ENCODE measurements around the gene CEP131. TPM values are rescaled to one million over a fixed set of nuclear protein-coding genes. Genes with fewer than 3 reads are reported as not detected.

Gene CEP131
- total RNA-seq, 2 donors from 2014 or later = 4.9 to 5.7 TPM

- intact Hi-C loops (cut with DNase I) = loop anchor here (2.0 to 5.0 kb wide), 2 partner anchors 97 to 100 kb away; no protein-coding TSS in a partner anchor
- no peak for DNase-seq
Measured at GRCh38 chr17:81241648-81242420, 19.1 kb upstream of the CEP131 start.

GRCh38 chr17:81241203-81241602, 18.4 kb upstream of the CEP131 start:
- intact Hi-C loops (cut with DNase I) = loop anchor here in 1 of 2 donors (5.0 kb wide), 1 partner anchor 99 kb away; no protein-coding TSS in a partner anchor
- DNase-seq (no peak), ATAC-seq (no peak)

More at GRCh38 chr17:81241648-81242420, 19.1 kb upstream of the CEP131 start:
- ATAC-seq = no peak

- ATAC-seq (no peak), DNase-seq (no peak)
- intact Hi-C loops (cut with DNase I) = loop anchor here in 1 of 2 donors (5.0 kb wide), 1 partner anchor 98 kb away; no protein-coding TSS in a partner anchor
Measured at GRCh38 chr17:81240761-81241160, 18.0 kb upstream of the CEP131 start.

GRCh38 chr17:81239714-81240555, 17.2 kb upstream of the CEP131 start:
- ATAC-seq = no peak
- no peak for DNase-seq
- intact Hi-C loops (cut with DNase I) = loop anchor here in 1 of 2 donors (5.0 kb wide), 1 partner anchor 98 kb away; no protein-coding TSS in a partner anchor

GRCh38 chr17:81238815-81239713, 16.3 kb upstream of the CEP131 start, which contains the start of the genes NDUFAF8 and TEPSIN:
NDUFAF8 (plus strand) TSS chr17:81239318; CDS start chr17:81239364, 46 bp downstream.
TEPSIN (minus strand) TSS chr17:81239055; CDS start chr17:81239033, 22 bp downstream.
- intact Hi-C loops (cut with DNase I) = no loop called here
- ATAC-seq (peak; percentile 97 to 98), DNase-seq (peak; percentile 97)

GRCh38 chr17:81238490-81238814, 15.7 kb upstream of the CEP131 start:
- ATAC-seq (no peak), DNase-seq (no peak)
- intact Hi-C loops (cut with DNase I) = no loop called here

- no peak for ATAC-seq
- intact Hi-C loops (cut with DNase I) = no loop called here
- no peak for DNase-seq
Measured at GRCh38 chr17:81237591-81238489, 15.1 kb upstream of the CEP131 start.

- intact Hi-C loops (cut with DNase I) = no loop called here
- ATAC-seq = no peak
- no peak for DNase-seq
Measured at GRCh38 chr17:81236784-81237183, 14.0 kb upstream of the CEP131 start.

GRCh38 chr17:81235822-81236740, 13.3 kb upstream of the CEP131 start:
- no peak for ATAC-seq
- intact Hi-C loops (cut with DNase I) = no loop called here
- no peak for DNase-seq

- intact Hi-C loops (cut with DNase I) = no loop called here
- ATAC-seq (no peak), DNase-seq (no peak)
Measured at GRCh38 chr17:81234940-81235821, 12.4 kb upstream of the CEP131 start.

- intact Hi-C loops (cut with DNase I) = no loop called here
- no peak for ATAC-seq
- no peak for DNase-seq
Measured at GRCh38 chr17:81234506-81234855, 11.7 kb upstream of the CEP131 start.

- no peak for ATAC-seq
Measured at GRCh38 chr17:81233811-81234505, 11.2 kb upstream of the CEP131 start.

GRCh38 chr17:81233316-81233715, 10.6 kb upstream of the CEP131 start:
- no peak for DNase-seq
- intact Hi-C loops (cut with DNase I) = no loop called here
- ATAC-seq = no peak

More at GRCh38 chr17:81233811-81234505, 11.2 kb upstream of the CEP131 start:
- intact Hi-C loops (cut with DNase I) = no loop called here
- no peak for DNase-seq

- DNase-seq (no peak), ATAC-seq (no peak)
- intact Hi-C loops (cut with DNase I) = no loop called here
Measured at GRCh38 chr17:81232616-81233241, 10.0 kb upstream of the CEP131 start.
